PC-9 (cell line): ENCODE data around the gene CAMKMT. TPM values are rescaled to one million over a fixed set of nuclear protein-coding genes. Genes with fewer than 3 reads are reported as not detected.

Experiments
- BruUV-seq: library from RNA; stranded (reverse); fragments of 400-500 nt; replicated peaks from 2 replicates; lab custom pipeline; 2021; lab: Mats Ljungman, UMichigan
- CTCF ChIA-PET: fragments of 300-600 bp; sonication (Branson Sonifier 250); formaldehyde crosslinking; loops from one replicate; lab custom pipeline; 2022; ENCODE audit warnings: antibody characterized with exemption; lab: Charles Lee
- POLR2A ChIA-PET: fragments of 300-600 bp; sonication (Branson Sonifier 250); formaldehyde crosslinking; loops from one replicate; lab custom pipeline; 2022; ENCODE audit warnings: antibody characterized with exemption; ENCODE audit not compliant: unreplicated experiment; lab: Charles Lee
- DNase-seq, 2 experiments: peaks; one replicate each; pipeline versions ENCODE4 v3.0.0 to v3.0.0-alpha.2; 2015 to 2022; ENCODE audit warnings: mixed read lengths in 1 of 2
- H2AFZ ChIP-seq: fragments of 200-600 bp; sonication (generic); 2 replicates; pipeline ENCODE4 v1.8.1; 2017; ENCODE audit warnings: antibody characterized with exemption
- H3F3A ChIP-seq: fragments of 200-600 bp; sonication (generic); 2 replicates; pipeline ENCODE4 v1.8.1; 2017; ENCODE audit warnings: antibody characterized with exemption, mild to moderate bottlenecking, low read depth; ENCODE audit not compliant: insufficient read depth
- H3K27ac ChIP-seq: fragments of 200-600 bp; sonication (generic); 2 replicates; pipeline ENCODE4 v1.6.1; 2016; ENCODE audit warnings: mixed run types
- H3K27me3 ChIP-seq: fragments of 200-600 bp; sonication (generic); 2 replicates; pipeline ENCODE4 v1.6.1; 2016; ENCODE audit warnings: low read depth, mixed run types; ENCODE audit not compliant: insufficient read depth
- H3K36me3 ChIP-seq: fragments of 200-600 bp; sonication (generic); 2 replicates; pipeline ENCODE4 v1.6.1; 2016; ENCODE audit warnings: low read depth, mixed run types
- H3K4me1 ChIP-seq: fragments of 200-600 bp; sonication (generic); replicated peaks from 2 replicates; pipeline ENCODE4 v1.6.1; 2016; ENCODE audit warnings: mixed run types; ENCODE audit not compliant: insufficient read depth
- H3K4me2 ChIP-seq: fragments of 200-600 bp; sonication (generic); 2 replicates; pipeline ENCODE4 v1.6.1; 2017; ENCODE audit warnings: mixed run types
- H3K4me3 ChIP-seq: fragments of 200-600 bp; sonication (generic); 2 replicates; pipeline ENCODE4 v1.6.1; 2016; ENCODE audit warnings: mixed run types
- H3K79me2 ChIP-seq: fragments of 200-600 bp; sonication (generic); 2 replicates; pipeline ENCODE4 v1.6.1; 2017; ENCODE audit warnings: low read depth, mixed run types
- H3K9me2 ChIP-seq: fragments of 200-600 bp; sonication (generic); 2 replicates; pipeline ENCODE4 v1.8.1; 2017; ENCODE audit warnings: mild to moderate bottlenecking; ENCODE audit not compliant: insufficient read depth
- H3K9me3 ChIP-seq: fragments of 200-600 bp; sonication (generic); 2 replicates; pipeline ENCODE4 v1.8.1; 2016; ENCODE audit warnings: low read depth; ENCODE audit not compliant: insufficient read depth
- H4K20me1 ChIP-seq: fragments of 200-600 bp; sonication (generic); 2 replicates; pipeline ENCODE4 v1.8.1; 2017; ENCODE audit not compliant: insufficient read depth
- CTCF ChIP-seq: fragments of 200-600 bp; sonication (generic); conservative IDR thresholded peaks from 2 replicates; pipeline ENCODE4 v1.6.1; 2017; ENCODE audit warnings: mixed run types, antibody characterized with exemption, mild to moderate bottlenecking, moderate library complexity
- EZH2 ChIP-seq: fragments of 200-600 bp; sonication (generic); IDR thresholded peaks from 2 replicates; pipeline ENCODE4 v1.8.0; 2017; ENCODE audit warnings: antibody characterized with exemption, low read depth
- intact Hi-C: fragments of 100-400 bp; cut with micrococcal nuclease; formaldehyde crosslinking; loops from one replicate; pipeline ENCODE4 v1.10.0; 2022; ENCODE audit not compliant: unreplicated experiment
- total RNA-seq: library from RNA; stranded (reverse); gene quantifications from 2 replicates; pipeline ENCODE4 v1.2.3, GENCODE V29; 2021

Gene CAMKMT
- total RNA-seq, 1 experiment from 2014 or later: 17.9 TPM

- no TSS peak for BruUV-seq
- no peak for TF ChIP-seq EZH2
- no peak for TF ChIP-seq CTCF
- Histone ChIP-seq H3F3A (peaks cover 21% of the 10 kb centered on the region), H3K9me3 (0 out of 2 replicates have a peak, but pooled peaks cover 4% of the 10 kb centered on the region), H3K79me2 (no peaks in the 10 kb centered on the region), H3K4me1 (peaks cover 32% of the 10 kb centered on the region), H3K27me3 (no peaks in the 10 kb centered on the region), H3K27ac (no peak overlapping the region), H3K9me2 (no peaks in the 10 kb centered on the region), H2AFZ (no peak overlapping the region), H3K4me3 (no peak overlapping the region), H3K4me2 (no peak overlapping the region), H4K20me1 (no peaks in the 10 kb centered on the region), H3K36me3 (0 out of 2 replicates have a peak, but pooled peaks cover 4% of the 10 kb centered on the region)
- intact Hi-C loops: no loop called here
- no peak for DNase-seq
- ChIA-PET CTCF (interaction anchor here (1.8 kb wide), 1 partner anchor 80 kb away, joined by 12 read pairs; no protein-coding TSS in a partner anchor), POLR2A (no interaction called here)
These were observed 197.4 kb downstream of the CAMKMT start for GRCh38 chr2:44559108-44559507.

GRCh38 chr2:44560352-44560751, 198.6 kb downstream of the CAMKMT start:
- H4K20me1 ChIP-seq: no peaks in the 10 kb centered on the region
- no peak overlapping the region for H2AFZ ChIP-seq
- no TSS peak for BruUV-seq
- peaks cover 29% of the 10 kb centered on the region for H3K4me1 ChIP-seq
- POLR2A ChIA-PET: interaction anchor here (0.6 kb wide), 2 partner anchors 428 to 433 kb away, joined by 4 read pairs; no protein-coding TSS in a partner anchor
- peak overlapping the region; percentile 42 for H3K4me2 ChIP-seq
- peak; percentile 57 for TF ChIP-seq CTCF
- no peak for TF ChIP-seq EZH2
- 0 out of 2 replicates have a peak, but pooled peaks cover 4% of the 10 kb centered on the region for H3K9me3 ChIP-seq
- H3K36me3 ChIP-seq: 0 out of 2 replicates have a peak, but pooled peaks cover 4% of the 10 kb centered on the region
- no peaks in the 10 kb centered on the region for H3K79me2 ChIP-seq
- no peaks in the 10 kb centered on the region for H3K27me3 ChIP-seq
- peak; percentile 26 to 37 for DNase-seq
- peak overlapping the region; percentile 72 for H3K27ac ChIP-seq
- peaks cover 21% of the 10 kb centered on the region for H3F3A ChIP-seq
- intact Hi-C loops: no loop called here
- CTCF ChIA-PET: interaction anchor here (0.7 to 1.9 kb wide), 5 partner anchors 19 to 81 kb away, joined by 3 to 12 read pairs (median 4); no protein-coding TSS in a partner anchor
- H3K9me2 ChIP-seq: no peaks in the 10 kb centered on the region
- H3K4me3 ChIP-seq: no peak overlapping the region

GRCh38 chr2:44560941-44561340, 199.2 kb downstream of the CAMKMT start:
- peak overlapping the region; percentile 72 for H3K27ac ChIP-seq
- H3K9me3 ChIP-seq: 0 out of 2 replicates have a peak, but pooled peaks cover 4% of the 10 kb centered on the region
- H3K4me3 ChIP-seq: peak overlapping the region; percentile 1; the same call in 1 of the 2 replicates
- TF ChIP-seq EZH2 (no peak), CTCF (no peak)
- DNase-seq: peak in 1 of 2 experiments; percentile 97
- H3F3A ChIP-seq: peaks cover 21% of the 10 kb centered on the region
- intact Hi-C loops: loop anchor here (1.0 kb wide), 1 partner anchor 12 kb away; no protein-coding TSS in a partner anchor
- ChIA-PET POLR2A (interaction anchor here (0.6 kb wide), 2 partner anchors 429 to 434 kb away, joined by 4 read pairs; no protein-coding TSS in a partner anchor), CTCF (interaction anchor here (0.8 to 1.9 kb wide), 3 partner anchors 20 to 82 kb away, joined by 3 to 12 read pairs (median 4); no protein-coding TSS in a partner anchor)
- no TSS peak for BruUV-seq
- H3K36me3 ChIP-seq: 0 out of 2 replicates have a peak, but pooled peaks cover 4% of the 10 kb centered on the region
- no peaks in the 10 kb centered on the region for H3K9me2 ChIP-seq
- H3K27me3 ChIP-seq: no peaks in the 10 kb centered on the region
- no peaks in the 10 kb centered on the region for H4K20me1 ChIP-seq
- H3K4me1 ChIP-seq: peaks cover 29% of the 10 kb centered on the region
- no peaks in the 10 kb centered on the region for H3K79me2 ChIP-seq
- peak overlapping the region; percentile 42 for H3K4me2 ChIP-seq
- no peak overlapping the region for H2AFZ ChIP-seq
